ENCODE results near the gene TMSB10. TPM values are rescaled to one million over a fixed set of nuclear protein-coding genes. Genes with fewer than 3 reads are reported as not detected.

Gene TMSB10
- total RNA-seq, 4 donors from 2014 or later: 2,239 to 4,093 (median 3,173) TPM

DNA sequence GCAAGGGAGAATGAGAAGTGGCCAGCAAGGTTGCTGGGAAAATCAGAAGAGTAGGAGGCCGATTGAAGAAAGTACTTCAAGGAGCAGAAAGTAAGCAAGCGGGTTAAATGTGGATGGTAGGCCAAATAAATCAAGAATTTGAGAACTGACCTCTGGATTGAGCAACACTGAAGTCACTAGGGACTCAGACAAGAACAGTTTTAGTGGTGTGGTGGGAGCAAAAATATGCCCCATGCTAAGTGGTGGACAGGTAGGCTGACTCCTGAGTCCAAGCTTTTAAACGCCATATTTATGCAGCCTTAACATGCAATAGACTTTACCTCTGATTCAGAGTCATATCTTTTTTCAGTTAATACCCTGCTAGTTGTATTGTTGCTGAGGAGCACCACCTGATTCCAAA is 29.1 kb upstream of the TMSB10 start:
- Histone ChIP-seq H3K4me3 (no peak overlapping the region), H3K9me3 (no peaks in the 10 kb centered on the region), H3K4me1 (peaks cover 6 to 20% (median 16%) of the 10 kb centered on the region in 3 donors), H3K27ac (no peak overlapping the region), H3K27me3 (peaks cover 0 to 42% (median 11%) of the 10 kb centered on the region in 4 donors), H3K36me3 (no peaks in the 10 kb centered on the region)
- WGBS, 2 donors: 92 to 93% methylated on average over 3 of the region's 3 CpGs
- TF ChIP-seq POLR2A (IDR thresholded peaks at IDR 0.05) (no peak), CTCF (IDR thresholded peaks at IDR 0.05) (no peak)
- no peak for DNase-seq
- intact Hi-C loops (cut with DNase I): no loop called here

GRCh38 chr2:84878459-84878858 is 27.0 kb upstream of the TMSB10 start:
- no peak for TF ChIP-seq POLR2A (IDR thresholded peaks at IDR 0.05)
- TF ChIP-seq CTCF (IDR thresholded peaks at IDR 0.05): no peak
- intact Hi-C loops (cut with DNase I): no loop called here
- Histone ChIP-seq H3K4me1 (peaks cover 9 to 33% (median 20%) of the 10 kb centered on the region in 3 donors), H3K27ac (no peak overlapping the region), H3K27me3 (peaks cover 0 to 58% (median 11%) of the 10 kb centered on the region in 4 donors), H3K4me3 (no peak overlapping the region), H3K9me3 (no peaks in the 10 kb centered on the region), H3K36me3 (no peaks in the 10 kb centered on the region)
- WGBS, 2 donors: 58 to 69% methylated on average over 1 of the region's 1 CpG
- no peak for DNase-seq

DNA sequence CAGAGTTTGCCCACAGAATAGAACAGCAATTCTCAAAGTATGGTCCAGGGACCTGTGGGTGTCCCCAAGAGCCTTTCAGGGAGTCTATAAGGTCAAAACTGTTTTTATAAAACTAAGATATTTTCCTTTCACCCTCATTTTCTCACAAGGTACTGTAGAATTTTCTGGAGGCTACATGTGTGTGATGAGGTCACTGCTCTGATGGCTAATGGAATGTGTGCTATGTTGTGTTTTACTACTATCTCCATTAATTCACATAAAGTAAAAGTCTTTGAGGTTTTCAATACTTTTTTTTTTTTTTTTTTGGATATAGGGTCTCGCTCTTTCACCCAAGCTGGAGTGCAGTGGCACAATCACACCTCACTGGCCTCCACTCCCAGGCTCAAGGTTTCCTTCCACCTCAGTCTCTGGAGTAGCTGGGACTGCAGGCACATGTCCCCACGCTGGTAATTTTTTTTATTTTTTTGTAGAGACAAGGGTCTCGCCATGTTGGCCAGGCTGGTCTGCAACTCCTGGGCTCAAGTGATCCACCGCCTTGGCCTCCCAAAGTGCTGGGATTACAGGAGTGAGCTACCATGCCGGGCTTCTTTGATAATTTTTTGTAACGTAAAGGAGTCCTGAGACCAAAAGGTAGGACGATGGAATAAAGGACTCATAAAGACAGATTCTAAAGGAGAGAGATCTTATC is 26.4 kb upstream of the TMSB10 start:
- peaks cover 0 to 64% (median 11%) of the 10 kb centered on the region in 4 donors for H3K27me3 ChIP-seq
- DNase-seq: no peak
- TF ChIP-seq POLR2A (IDR thresholded peaks at IDR 0.05) (no peak), CTCF (IDR thresholded peaks at IDR 0.05) (no peak)
- H3K4me1 ChIP-seq: peaks cover 9 to 33% (median 20%) of the 10 kb centered on the region in 3 donors
- H3K9me3 ChIP-seq: no peaks in the 10 kb centered on the region
- H3K4me3 ChIP-seq: peak overlapping the region in 1 of 4 donors; percentile 76
- 71 to 84% methylated on average over 5 to 7 of the region's 7 CpGs for WGBS, 2 donors
- H3K36me3 ChIP-seq: no peaks in the 10 kb centered on the region
- H3K27ac ChIP-seq: no peak overlapping the region
- intact Hi-C loops (cut with DNase I): no loop called here

DNA sequence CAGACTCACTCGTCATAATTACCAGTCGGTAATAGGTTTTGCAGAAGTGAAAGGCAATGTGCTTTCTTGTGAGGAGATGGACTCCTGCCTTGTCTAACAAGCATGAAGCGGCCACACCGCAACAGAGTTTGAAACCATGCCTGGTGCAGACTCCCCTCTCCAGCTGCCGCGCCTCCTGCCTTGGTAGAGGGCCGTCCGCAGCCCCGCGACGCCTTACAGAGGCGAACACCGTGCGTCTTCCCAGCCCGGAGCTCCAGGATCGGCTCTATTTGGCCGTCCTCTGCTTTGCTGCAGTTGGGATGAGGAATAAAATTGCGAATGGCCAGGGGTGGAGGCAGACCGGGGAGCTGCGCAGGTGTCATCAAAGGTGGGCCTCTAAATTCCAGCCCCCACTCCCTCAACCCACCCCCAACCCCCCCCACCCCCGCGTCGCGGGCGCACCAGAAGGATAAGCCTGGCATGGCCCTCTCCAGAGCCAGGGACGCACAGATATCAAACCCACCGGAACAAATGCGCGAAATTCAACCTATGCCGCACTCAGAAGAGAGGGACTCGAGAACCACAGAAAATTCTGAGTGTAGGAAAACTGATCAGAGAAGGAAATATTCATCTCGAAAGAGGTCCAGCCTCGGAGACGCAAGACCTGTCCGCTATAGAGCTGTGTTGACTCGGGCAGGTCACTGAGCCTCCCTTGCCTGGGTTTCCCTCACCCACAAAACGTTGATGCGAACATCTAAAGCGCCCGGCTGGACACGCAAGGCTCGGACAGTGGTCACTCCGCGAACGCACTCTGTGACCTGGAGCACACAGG is 25.7 kb upstream of the TMSB10 start:
- no peak for DNase-seq

More for the DNA sequence above, 25.7 kb upstream of the TMSB10 start:
- H3K27ac ChIP-seq: no peak overlapping the region
- no peak for TF ChIP-seq CTCF (IDR thresholded peaks at IDR 0.05)
- no peak for TF ChIP-seq POLR2A (IDR thresholded peaks at IDR 0.05)
- intact Hi-C loops (cut with DNase I): loop anchor here (10.0 kb wide), 1 partner anchor 385 kb away; no protein-coding TSS in a partner anchor
- WGBS, 2 donors: 9 to 14% methylated on average over 12 to 20 of the region's 45 CpGs
- peaks cover 9 to 33% (median 20%) of the 10 kb centered on the region in 3 donors for H3K4me1 ChIP-seq
- H3K36me3 ChIP-seq: no peaks in the 10 kb centered on the region
- H3K9me3 ChIP-seq: no peaks in the 10 kb centered on the region
- peak overlapping the region; percentile 18 to 76 (median 52) for H3K4me3 ChIP-seq
- H3K27me3 ChIP-seq: peaks cover 0 to 72% (median 11%) of the 10 kb centered on the region in 4 donors
